ENCODE results near the gene KRT4.

The KRT4 gene

DNA sequence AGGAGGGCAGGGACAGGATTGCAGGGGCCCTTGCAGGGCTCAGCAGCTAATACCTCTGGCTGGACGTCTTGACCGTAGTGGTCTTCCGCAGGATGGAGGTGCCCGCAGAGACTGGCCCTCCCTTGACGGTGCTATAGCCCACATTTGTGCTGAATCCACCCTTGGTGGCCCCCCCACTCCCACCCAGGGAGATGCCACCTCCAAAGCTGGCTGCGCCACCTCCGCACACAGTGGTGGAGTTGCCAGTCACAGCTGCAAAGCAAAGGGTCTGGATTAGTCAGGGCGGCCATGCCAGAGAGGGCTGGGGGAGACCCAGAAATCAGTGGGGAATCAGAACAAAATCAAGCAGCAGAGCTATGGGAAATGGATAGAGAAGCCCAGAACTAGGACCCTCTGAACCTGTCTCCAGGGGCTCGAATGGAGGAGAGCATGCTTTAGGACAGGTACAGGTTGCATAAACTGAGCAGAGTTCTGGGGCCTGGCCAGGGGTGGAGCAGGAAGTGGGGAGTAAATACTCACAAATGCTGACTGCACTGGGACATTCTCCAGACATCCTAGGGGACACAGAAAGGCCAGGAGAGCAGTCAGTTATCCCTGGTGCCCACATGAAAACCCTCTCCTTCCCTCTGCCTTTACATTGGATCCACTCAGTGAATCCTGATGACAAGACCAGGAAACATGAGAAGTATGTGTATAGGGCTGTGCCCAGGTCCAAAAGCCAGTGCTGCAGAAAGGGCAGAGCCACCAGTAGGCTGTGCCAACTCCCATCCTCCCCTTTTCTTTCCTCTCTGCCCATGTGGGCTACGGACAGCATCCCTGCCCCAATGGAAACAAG is 8.1 kb upstream of the KRT4 start:
- DNase-seq = no peak

- no peak for DNase-seq
These were observed 7.3 kb upstream of the KRT4 start for GRCh38 chr12:52821071-52821730.

GRCh38 chr12:52820521-52820920 is 6.6 kb upstream of the KRT4 start:
- no peak for DNase-seq

GRCh38 chr12:52819731-52820510 is 6.0 kb upstream of the KRT4 start:
- no peak for DNase-seq

GRCh38 chr12:52818887-52819420 is 5.0 kb upstream of the KRT4 start:
- no peak for DNase-seq

GRCh38 chr12:52818388-52818787 is 4.5 kb upstream of the KRT4 start:
- no peak for DNase-seq

- DNase-seq = no peak
These were observed 3.9 kb upstream of the KRT4 start for GRCh38 chr12:52817699-52818238.

DNA sequence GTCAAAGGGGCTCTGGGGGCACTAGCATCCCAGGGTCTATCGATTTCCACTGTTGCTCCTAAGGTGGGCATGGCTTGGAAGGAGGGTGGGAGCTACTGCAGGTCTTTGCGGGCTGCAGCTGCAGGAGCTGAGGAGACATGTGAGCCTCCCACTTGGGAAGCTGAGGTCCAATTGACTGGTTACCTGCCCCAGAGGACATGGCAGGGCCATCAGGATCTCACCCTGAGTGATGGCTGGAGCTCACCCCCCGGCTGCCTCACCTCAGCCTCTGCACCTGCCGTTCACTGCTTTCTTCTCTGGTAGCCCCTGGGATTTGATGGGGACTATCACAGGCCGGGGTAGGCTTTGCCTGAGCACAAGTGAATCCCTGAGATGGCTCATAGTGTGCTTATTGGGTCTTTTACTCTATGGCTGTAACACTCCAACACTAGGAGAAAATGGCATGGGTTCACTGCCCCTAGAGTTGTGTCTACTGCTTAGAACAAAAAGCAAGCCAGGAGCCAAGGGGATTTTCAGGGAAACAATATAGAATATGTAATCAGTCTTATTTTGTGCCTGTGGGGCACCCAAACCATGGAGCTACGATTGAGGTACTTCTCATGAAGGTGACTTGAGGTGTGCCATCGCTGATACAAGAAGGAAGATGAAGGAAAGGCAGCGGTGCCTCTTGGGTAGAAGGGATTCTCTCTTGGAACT is 3.2 kb upstream of the KRT4 start:
- DNase-seq = no peak

DNA sequence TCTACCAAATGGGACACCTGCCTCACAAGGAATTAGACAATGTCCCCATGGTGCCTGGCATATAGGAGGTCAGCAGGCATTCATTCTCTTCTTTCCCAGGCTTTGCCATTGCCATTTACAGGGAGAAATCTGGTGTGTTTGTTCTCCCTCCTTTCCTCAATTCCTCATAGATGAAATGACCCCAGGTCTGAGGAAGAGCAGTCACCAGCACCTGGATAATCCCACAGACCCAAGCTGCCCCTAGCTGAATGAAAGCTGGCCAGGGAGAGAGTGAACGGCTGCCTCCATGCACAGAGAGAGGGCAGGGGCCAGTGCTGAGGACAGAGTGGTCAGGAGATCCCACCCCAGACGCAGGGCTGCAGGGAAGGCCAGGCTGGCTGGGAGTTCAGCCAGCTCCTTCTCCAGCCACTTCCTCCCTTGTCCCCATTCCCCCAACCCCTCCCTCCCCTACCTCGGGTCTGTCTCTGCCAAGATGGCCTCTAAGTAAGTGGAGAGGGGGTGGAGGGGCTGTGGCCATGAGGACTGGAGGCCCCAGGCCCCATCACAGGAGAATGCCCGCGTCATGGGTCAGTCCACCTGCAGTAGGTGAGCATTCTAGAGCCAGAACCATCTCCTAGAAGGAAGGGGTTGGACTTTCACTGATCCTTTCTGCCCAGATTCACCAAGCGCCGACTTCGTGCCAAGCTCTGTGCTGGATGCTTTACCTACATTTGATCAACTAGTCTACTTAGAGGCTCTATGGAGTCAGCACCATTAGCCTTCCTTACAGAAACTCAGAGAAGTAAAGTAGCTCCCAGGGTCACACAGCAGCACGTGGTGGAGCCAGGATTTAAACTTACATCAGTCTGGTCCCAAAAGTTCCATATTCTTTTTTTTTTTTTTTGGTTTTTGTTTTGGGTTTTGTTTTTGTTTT is 2.0 kb upstream of the KRT4 start:
- DNase-seq = no peak

DNA sequence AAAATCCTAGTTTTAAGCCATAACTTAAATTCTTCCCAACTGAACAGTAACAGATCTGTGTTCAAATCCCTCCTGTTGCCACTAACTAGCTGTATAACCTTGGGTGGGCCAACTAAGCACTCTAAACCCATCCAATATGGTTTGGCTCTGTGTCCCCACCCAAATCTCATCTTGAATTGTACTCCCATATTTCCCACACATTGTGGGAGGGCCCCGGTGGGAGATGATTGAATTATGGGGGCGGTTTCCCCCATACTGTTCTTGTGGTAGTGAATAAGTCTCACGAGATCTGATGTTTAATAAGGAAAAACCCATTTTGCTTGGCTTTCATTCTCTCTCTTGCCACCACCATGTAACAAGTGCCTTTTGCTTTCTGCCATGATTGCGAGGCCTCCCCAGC is 1.2 kb upstream of the KRT4 start:
- no peak for DNase-seq

GRCh38 chr12:52814710-52815155 is 817 bp upstream of the KRT4 start:
- no peak for DNase-seq

- DNase-seq = no peak
These were observed 605 bp downstream of the KRT4 start for GRCh38 chr12:52813203-52813819.

- no peak for DNase-seq
These were observed 1.2 kb downstream of the KRT4 start for GRCh38 chr12:52812749-52813148.

DNA sequence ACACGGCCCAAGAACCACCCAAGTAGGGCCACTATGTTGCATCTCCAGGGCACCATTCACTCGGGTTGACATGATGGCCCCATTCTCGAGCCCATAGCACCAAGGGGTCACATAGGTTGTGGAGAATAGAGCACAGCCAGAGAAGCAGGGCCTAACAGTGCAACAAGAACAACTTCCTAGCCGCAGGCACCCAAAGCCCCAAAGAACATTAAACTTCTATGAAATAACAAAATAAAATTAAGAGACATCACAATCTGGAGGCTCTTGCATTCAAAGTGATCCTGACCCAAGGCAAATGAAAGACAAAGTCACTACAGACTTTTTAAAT is 1.9 kb downstream of the KRT4 start:
- no peak for DNase-seq

GRCh38 chr12:52811191-52812072 is 2.5 kb downstream of the KRT4 start:
- DNase-seq = no peak

GRCh38 chr12:52810554-52810953 is 3.4 kb downstream of the KRT4 start:
- no peak for DNase-seq

DNA sequence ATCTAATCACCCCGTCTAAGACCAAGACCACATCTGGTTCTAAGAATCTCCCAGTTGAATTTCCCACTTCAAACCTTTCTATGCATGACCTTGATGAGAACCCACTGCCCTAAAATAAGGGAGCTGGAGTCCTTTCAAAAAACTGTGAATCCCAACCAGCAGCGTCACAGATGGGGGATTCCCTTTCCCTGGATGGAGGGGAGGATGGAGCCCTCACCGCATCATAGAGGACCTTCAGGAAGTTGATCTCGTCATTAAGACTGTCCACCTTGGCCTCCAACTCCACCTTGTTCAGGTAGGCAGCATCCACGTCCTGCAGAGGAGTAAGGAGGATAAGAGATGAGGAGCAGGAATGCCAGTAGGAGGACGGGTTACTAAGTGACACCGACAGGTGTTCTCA is 4.8 kb downstream of the KRT4 start:
- DNase-seq = no peak

GRCh38 chr12:52808573-52809160 is 5.2 kb downstream of the KRT4 start:
- no peak for DNase-seq

Data from DMS79 treated with DMSO at 0.1 percent for 48 hours (cell line).